Activated CD8-positive, alpha-beta memory T cell treated with anti-CD3 and anti-CD28 coated beads for 1 hour (primary cell): Measurements from ENCODE around the gene CEMIP.

ENCODE experiments used
- DNase-seq, 2 donors: peaks; one replicate each; pipeline ENCODE4 v3.0.0-alpha.2; 2020; ENCODE audit warnings: low read depth in 1 of 2; ENCODE audit errors: extremely low read depth in 1 of 2

The CEMIP gene

DNA sequence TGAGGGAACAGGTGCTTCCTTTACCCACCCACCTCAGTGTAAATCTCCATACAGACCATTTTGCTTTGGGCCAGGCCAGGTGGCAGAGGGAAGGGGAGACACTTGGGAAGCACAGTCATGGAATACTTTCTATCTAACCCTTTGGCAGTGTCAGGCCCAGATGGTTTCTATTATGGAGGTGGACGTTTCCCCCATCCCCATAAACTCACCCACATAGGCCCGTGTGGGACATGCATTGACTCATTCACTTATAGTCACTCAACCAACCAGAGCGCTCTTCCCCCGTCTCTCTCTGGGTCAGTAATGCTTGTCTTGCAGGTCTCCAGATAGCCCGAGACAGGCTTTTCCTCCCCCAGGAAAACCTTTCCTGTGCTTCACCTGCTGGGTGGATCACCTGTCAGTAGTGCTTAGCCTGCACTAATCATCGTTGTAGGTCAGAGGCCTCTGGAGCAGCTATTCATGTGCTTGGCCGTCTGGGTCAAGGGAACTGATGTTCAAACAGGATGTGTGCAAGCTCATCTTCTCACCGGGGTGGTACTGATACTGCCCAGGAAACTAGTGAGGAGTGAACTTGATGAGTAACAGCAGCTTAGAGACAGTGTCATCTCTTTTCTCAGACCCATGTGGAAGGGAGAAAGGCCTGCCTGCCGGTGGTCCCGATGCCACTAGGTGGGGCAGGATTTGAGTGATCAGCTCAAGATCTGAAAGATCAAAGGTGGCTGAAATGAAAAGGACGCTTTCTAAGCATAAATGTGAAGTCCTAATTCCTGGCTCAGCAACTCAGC, 67.1 kb downstream of the CEMIP start:
- DNase-seq: no peak

DNA sequence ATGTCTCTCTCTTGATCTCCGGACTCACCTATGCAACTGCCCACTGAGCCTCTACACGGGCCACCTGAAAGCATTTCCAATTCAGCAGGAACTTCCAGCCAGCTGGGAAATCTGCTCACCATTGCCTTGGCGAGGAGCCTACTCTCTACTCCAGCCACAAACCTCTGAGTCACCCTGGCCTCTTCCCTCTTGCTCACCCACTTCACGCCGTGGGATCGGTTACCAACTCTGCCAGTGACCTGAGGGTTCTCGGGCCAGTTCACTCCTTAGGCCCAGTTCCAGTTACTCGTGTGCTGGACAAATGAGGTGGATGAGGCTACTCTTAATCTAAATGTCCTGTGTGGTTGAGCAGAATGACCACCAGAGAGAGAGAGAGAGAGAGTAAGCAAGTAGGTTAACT, 70.1 kb downstream of the CEMIP start:
- no peak for DNase-seq

GRCh38 chr15:80850941-80851451, 71.8 kb downstream of the CEMIP start:
- no peak for DNase-seq

- DNase-seq: no peak
These were observed 73.5 kb downstream of the CEMIP start for GRCh38 chr15:80852676-80853075.

GRCh38 chr15:80854104-80854503, 74.9 kb downstream of the CEMIP start:
- no peak for DNase-seq

- DNase-seq: no peak
These were observed 76.0 kb downstream of the CEMIP start for GRCh38 chr15:80855206-80855605.

DNA sequence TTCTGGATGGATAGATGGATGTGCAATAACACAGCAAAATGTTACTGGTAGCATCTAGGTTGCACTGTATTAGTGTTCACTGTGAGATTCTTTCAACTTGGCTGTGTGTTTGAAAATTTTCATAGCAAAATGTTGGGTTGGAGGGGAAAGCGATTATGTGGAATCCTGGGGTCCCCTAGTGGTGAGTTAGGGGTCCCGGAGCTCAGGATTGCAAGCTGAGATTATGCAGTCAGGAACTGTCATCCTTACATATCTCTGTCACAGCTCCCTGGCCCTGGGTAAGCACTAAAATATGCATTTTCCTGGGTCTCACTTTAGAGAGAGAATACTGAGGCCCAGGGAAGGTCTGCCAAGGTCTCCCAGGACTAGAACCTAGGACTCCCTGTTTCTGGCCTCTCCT, 77.2 kb downstream of the CEMIP start:
- DNase-seq: no peak

DNA sequence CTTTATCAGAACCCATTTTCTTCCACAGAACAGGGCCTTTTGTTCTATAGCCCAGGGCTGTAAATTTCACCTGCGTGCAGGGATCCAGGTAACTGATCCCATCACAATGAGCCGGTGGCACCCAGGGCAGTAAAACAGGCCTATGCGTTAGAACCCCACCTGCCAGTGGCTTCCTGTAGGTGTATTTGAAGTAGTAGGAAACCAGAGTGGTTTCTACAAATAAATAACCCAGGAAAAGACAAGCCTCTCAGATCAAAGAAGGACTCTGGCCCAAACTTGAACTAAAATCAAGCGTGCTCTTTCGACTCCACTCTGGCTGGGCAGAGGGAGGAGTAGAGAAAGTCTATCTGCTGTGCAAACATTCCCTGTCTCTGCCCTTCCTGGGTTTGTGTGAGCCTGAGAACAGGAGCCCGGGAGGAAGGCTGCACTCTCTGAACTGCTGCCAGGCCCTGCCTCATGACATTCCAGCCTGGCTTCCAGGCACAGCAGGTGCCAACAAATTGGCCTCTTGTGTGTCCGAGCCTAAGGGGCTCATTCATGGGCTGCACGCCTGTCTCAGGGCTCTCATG, 77.7 kb downstream of the CEMIP start:
- DNase-seq: no peak

DNA sequence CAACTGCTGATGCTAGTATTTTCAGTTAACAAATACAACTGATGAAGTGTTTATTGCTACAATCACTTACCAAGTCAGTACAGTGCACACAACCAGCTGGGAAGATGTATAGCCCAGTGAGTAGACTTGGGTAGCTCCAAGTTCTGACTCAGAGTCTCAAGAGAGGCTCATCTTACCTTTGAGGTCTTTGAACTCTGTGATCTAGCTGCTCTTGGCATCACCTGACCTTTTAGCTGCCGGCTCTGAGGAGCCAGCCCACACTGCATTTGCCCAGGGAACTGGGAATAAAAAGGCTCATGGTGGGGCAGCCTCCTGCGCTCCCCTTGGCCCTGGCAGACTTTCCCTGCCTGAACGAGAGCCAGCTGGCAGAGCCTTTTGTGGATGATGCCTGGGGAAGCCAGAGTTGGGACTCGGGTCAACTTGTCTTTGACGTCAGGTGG, 82.6 kb downstream of the CEMIP start:
- DNase-seq: no peak

- DNase-seq: no peak
These were observed 85.5 kb downstream of the CEMIP start for GRCh38 chr15:80864666-80865065.

DNA sequence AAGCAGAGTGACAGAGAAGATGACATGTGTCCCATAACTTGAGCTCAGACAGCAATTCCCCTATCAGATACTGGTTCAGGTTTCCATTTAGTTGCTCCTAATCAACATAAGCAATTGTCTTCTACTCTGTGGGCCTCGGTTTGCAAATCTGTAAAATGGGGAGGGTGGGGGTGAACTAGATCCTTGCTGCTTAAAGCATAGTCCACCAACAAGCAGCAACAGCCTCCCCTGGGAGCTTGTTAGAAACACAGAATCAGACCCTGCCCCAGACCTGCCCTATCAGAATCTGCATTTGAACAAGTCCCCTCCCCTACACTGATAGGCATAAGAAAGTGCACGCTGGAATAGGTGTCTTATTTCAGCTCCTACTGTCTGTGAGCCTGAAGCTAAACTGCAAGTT, 87.8 kb downstream of the CEMIP start:
- no peak for DNase-seq

GRCh38 chr15:80870366-80870765, 91.2 kb downstream of the CEMIP start:
- no peak for DNase-seq

DNA sequence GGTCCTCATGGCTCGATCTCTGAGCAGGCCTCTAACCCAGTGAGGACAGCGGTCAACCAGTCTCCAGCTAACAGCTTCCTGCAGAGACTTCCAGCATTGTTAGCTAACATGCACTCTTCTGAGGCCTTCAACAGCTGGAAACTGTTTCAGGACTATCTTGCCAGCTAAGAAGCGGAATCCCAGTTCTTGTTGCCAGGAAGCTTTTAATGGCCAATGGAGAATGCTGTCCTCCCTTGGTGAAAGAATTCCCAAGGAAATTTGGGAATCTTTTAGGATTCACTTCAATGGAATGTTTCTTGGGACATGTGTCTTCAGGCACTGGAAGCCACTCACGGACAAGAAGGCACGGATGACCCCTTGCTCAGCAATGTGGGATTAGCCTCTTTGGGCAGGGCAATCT, 91.7 kb downstream of the CEMIP start:
- DNase-seq: no peak

DNA sequence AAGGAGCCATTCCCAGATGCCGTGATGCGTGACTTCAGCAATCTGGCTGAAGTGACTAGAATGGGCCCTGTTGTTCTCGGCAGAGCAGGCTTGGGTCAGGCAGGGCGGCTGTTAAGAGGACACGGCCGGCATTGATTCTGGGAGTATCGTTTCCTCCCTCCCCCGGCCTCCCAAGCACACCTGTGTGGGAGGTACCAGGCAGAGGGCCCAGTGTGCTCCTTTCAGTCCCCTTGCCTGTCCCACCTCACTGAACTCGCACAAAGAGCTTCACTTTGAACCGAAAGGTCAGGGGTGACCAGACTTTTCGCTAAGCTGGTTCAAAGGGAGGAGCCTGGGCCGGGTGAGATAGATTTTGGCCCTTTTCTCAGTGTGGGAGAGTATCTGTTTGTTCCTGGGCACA, 92.7 kb downstream of the CEMIP start:
- no peak for DNase-seq

- DNase-seq: no peak
These were observed 94.3 kb downstream of the CEMIP start for GRCh38 chr15:80873366-80873952.

DNA sequence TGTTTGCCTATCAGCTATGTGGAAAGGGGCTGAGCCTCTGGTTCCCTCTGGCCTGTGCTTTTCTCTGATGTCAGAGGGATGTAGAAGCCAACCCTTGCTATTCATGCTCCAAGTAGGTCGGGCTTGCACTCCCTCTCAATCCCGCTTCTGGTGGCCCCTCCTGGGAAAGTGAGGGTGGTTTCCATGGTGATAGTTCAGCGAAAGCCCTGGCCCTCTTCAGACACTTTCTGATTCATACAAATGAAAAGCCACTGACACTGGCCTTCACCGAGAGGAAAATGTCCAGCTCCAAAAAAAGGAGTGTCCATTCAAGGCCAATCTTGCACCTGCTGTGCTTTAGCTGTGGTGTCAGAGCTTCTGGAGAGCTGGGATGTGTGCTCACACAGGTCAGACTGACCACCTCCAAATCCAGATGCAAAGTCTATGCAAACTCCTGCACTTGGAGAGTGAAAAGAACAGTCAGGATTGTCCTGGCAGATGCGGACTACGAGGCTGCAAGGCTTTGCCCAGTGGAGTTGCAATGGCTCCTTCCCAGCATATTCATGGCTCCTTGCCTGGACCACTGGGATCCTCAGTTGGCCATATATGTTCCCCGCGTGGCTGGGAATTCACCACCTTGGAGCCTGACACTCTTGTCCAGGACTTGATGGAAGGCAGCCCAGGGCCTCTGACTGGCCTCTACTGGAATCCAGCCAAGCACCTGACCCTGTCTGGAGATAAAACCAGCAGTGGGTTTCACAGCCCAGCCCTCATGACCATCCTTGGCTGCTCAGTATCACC, 96.6 kb downstream of the CEMIP start:
- DNase-seq: no peak

- no peak for DNase-seq
These were observed 97.1 kb downstream of the CEMIP start for GRCh38 chr15:80876348-80876674.

GRCh38 chr15:80878242-80878866, 99.2 kb downstream of the CEMIP start:
- no peak for DNase-seq

DNA sequence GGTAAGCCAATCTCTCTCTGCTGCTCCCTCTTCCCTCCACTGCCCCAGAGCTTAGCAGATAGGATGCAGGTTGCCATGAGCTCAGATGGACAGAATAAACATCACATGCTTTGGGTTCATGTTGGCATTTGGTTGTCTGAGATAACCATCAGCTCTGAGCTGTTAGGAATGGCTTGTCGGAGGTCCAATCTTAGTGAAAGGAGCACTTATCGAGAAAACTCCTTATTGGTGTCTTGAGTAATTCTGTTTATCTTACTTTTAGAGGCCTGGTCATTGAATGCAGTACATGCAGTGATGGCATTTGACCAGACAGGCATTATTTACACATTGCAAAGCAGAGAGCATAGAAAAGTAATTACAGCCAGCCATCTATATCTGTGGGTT, 99.7 kb downstream of the CEMIP start:
- no peak for DNase-seq

GRCh38 chr15:80880086-80880485, 100.9 kb downstream of the CEMIP start:
- no peak for DNase-seq

DNA sequence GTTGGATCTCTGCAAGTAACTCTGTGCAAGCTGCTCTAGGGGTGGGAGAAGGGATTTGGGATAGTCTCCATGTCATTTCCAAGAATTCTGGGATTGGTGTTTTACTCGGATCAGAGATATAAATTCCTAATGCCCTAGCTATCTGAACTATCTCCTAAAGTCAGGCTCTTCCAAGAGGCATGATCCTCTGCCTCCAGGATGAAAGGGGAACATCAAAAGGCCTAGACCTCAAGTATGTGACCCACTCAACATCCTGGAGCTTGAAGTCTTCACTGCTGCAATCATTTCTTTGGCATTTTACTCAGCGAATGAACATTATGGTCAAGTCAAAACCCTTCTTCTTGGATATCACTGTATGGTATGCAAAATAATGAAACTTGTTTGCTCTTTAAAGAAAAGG, 104.5 kb downstream of the CEMIP start:
- no peak for DNase-seq
